IPS DF 4.7 (cell line): ENCODE results near the gene TWIST2.

ENCODE experiments used
- DNase-seq: peaks from one replicate; pipeline ENCODE4 v3.0.0-alpha.2; 2013; ENCODE audit warnings: low spot score; ENCODE audit errors: extremely low read depth

Gene TWIST2

GRCh38 chr2:238903141-238903540 lies 55.3 kb downstream of the TWIST2 start:
- DNase-seq: no peak

GRCh38 chr2:238904177-238904576 lies 56.3 kb downstream of the TWIST2 start:
- no peak for DNase-seq

- no peak for DNase-seq
Observed at GRCh38 chr2:238904716-238905115, 56.8 kb downstream of the TWIST2 start.

- DNase-seq: no peak
Observed at GRCh38 chr2:238905224-238905623, 57.3 kb downstream of the TWIST2 start.

GRCh38 chr2:238905644-238906043 lies 57.8 kb downstream of the TWIST2 start:
- no peak for DNase-seq

- DNase-seq: no peak
Observed at GRCh38 chr2:238906254-238906935, 58.5 kb downstream of the TWIST2 start.

GRCh38 chr2:238906936-238907716 lies 59.2 kb downstream of the TWIST2 start:
- DNase-seq: no peak

GRCh38 chr2:238907717-238908173 lies 59.9 kb downstream of the TWIST2 start:
- DNase-seq: no peak

- no peak for DNase-seq
Observed at GRCh38 chr2:238908960-238909951, 61.4 kb downstream of the TWIST2 start.

GRCh38 chr2:238910751-238911351 lies 63.0 kb downstream of the TWIST2 start:
- no peak for DNase-seq

GRCh38 chr2:238911376-238912227 lies 63.7 kb downstream of the TWIST2 start:
- no peak for DNase-seq

GRCh38 chr2:238912228-238912915 lies 64.5 kb downstream of the TWIST2 start:
- no peak for DNase-seq

- DNase-seq: no peak
Observed at GRCh38 chr2:238912916-238913875, 65.3 kb downstream of the TWIST2 start.

GRCh38 chr2:238913931-238914647 lies 66.2 kb downstream of the TWIST2 start:
- DNase-seq: no peak

GRCh38 chr2:238914648-238915015 lies 66.7 kb downstream of the TWIST2 start:
- no peak for DNase-seq

- no peak for DNase-seq
Observed at GRCh38 chr2:238915196-238915595, 67.3 kb downstream of the TWIST2 start.

GRCh38 chr2:238915596-238915995 lies 67.7 kb downstream of the TWIST2 start:
- no peak for DNase-seq
